WTC11 (cell line): ENCODE data around the gene TPM4. TPM values are rescaled to one million over a fixed set of nuclear protein-coding genes. Genes with fewer than 3 reads are reported as not detected.

Experiments
- ATAC-seq: fragments of 200-7000 bp; cut with Tn5 transposase; 2 replicates; pipeline ENCODE4 v1.10.0; 2021; ENCODE audit warnings: mild to moderate bottlenecking, moderate library complexity
- CTCF ChIA-PET: fragments of 300-600 bp; sonication (Branson Sonifier 250); formaldehyde crosslinking; loops from one replicate; lab custom pipeline; 2021; ENCODE audit warnings: antibody characterized with exemption; lab: Charles Lee
- POLR2A ChIA-PET: fragments of 350-600 bp; sonication (Branson Sonifier 250); formaldehyde crosslinking; loops from one replicate; lab custom pipeline; 2021; ENCODE audit warnings: antibody characterized with exemption; lab: Charles Lee
- DNase-seq: peaks from one replicate; pipeline ENCODE4 v3.0.0; 2021; ENCODE audit warnings: low spot score
- H3K27ac Mint-ChIP-seq: 2 replicates; pipeline ENCODE4 v1.8.0; 2021; ENCODE audit warnings: mixed read lengths
- H3K27me3 Mint-ChIP-seq: 2 replicates; pipeline ENCODE4 v1.8.0; 2021; ENCODE audit warnings: low read depth, mild to moderate bottlenecking, moderate library complexity, mixed read lengths
- H3K36me3 Mint-ChIP-seq: 2 replicates; pipeline ENCODE4 v1.8.0; 2021; ENCODE audit warnings: mixed read lengths
- H3K4me1 Mint-ChIP-seq: 2 replicates; pipeline ENCODE4 v1.8.0; 2022; ENCODE audit warnings: mixed read lengths
- H3K4me3 Mint-ChIP-seq: 2 replicates; pipeline ENCODE4 v1.8.0; 2021; ENCODE audit warnings: mild to moderate bottlenecking, moderate library complexity, mixed read lengths
- H3K9me3 Mint-ChIP-seq: 2 replicates; pipeline ENCODE4 v1.8.0; 2021; ENCODE audit warnings: mixed read lengths
- CDX4 ChIP-seq: fragments of 250-450 bp; sonication (Bioruptor Pico); IDR thresholded peaks from 2 replicates; pipeline ENCODE4 v1.9.0; 2021; ENCODE audit warnings: moderate library complexity, mild to moderate bottlenecking, inconsistent platforms, borderline replicate concordance
- CREB1 ChIP-seq: sonication (generic); formaldehyde crosslinking; IDR thresholded peaks from 2 replicates; pipeline ENCODE4 v1.8.0; 2023; ENCODE audit warnings: mild to moderate bottlenecking, missing genetic modification reagents
- ESRRA ChIP-seq: sonication (generic); formaldehyde crosslinking; IDR thresholded peaks from 2 replicates; pipeline ENCODE4 v1.8.1; 2022; ENCODE audit warnings: mild to moderate bottlenecking, missing genetic modification reagents, borderline replicate concordance
- FOXK1 ChIP-seq: sonication (generic); formaldehyde crosslinking; IDR thresholded peaks from 2 replicates; pipeline ENCODE4 v1.8.0; 2022; ENCODE audit warnings: mild to moderate bottlenecking, moderate library complexity, missing genetic modification reagents
- FOXP1 ChIP-seq: sonication (generic); formaldehyde crosslinking; IDR thresholded peaks from 2 replicates; pipeline ENCODE4 v1.8.0; 2022; ENCODE audit warnings: missing genetic modification reagents, mild to moderate bottlenecking, moderate library complexity, borderline replicate concordance
- FOXP4 ChIP-seq: sonication (generic); formaldehyde crosslinking; IDR thresholded peaks from 2 replicates; pipeline ENCODE4 v1.8.0; 2022; ENCODE audit warnings: mild to moderate bottlenecking, missing genetic modification reagents
- GABPB1 ChIP-seq: sonication (generic); formaldehyde crosslinking; IDR thresholded peaks from 2 replicates; pipeline ENCODE4 v1.8.1; 2023; ENCODE audit warnings: mild to moderate bottlenecking, missing genetic modification reagents
- GRHL2 ChIP-seq: fragments of 250-450 bp; sonication (Bioruptor Pico); IDR thresholded peaks from 2 replicates; pipeline ENCODE4 v1.8.0; 2022; ENCODE audit warnings: mild to moderate bottlenecking, moderate library complexity; ENCODE audit not compliant: insufficient replicate concordance, severe bottlenecking
- GTF2I ChIP-seq: fragments of 250-450 bp; sonication (Bioruptor Pico); conservative IDR thresholded peaks from 2 replicates; pipeline ENCODE4 v1.4.0; 2021; ENCODE audit warnings: mild to moderate bottlenecking
- MXD4 ChIP-seq: fragments of 250-450 bp; sonication (Bioruptor Pico); IDR thresholded peaks from 2 replicates; pipeline ENCODE4 v1.8.0; 2021; ENCODE audit warnings: mild to moderate bottlenecking, moderate library complexity, borderline replicate concordance
- NFATC4 ChIP-seq: fragments of 250-450 bp; sonication (Bioruptor Pico); IDR thresholded peaks from 2 replicates; pipeline ENCODE4 v1.9.0; 2021; ENCODE audit warnings: mild to moderate bottlenecking
- NFE2L1 ChIP-seq: sonication (generic); formaldehyde crosslinking; IDR thresholded peaks from 2 replicates; pipeline ENCODE4 v1.8.1; 2023; ENCODE audit warnings: missing genetic modification reagents
- PREB ChIP-seq: sonication (generic); formaldehyde crosslinking; IDR thresholded peaks from 2 replicates; pipeline ENCODE4 v1.8.1; 2022; ENCODE audit warnings: mild to moderate bottlenecking, missing genetic modification reagents, moderate library complexity, borderline replicate concordance
- ZBTB21 ChIP-seq: sonication (generic); formaldehyde crosslinking; IDR thresholded peaks from 2 replicates; pipeline ENCODE4 v1.8.1; 2023; ENCODE audit warnings: mild to moderate bottlenecking, missing genetic modification reagents, borderline replicate concordance
- ZNF263 ChIP-seq: sonication (generic); formaldehyde crosslinking; IDR thresholded peaks from 2 replicates; pipeline ENCODE4 v1.8.1; 2022; ENCODE audit warnings: low read depth, mild to moderate bottlenecking, moderate library complexity, missing genetic modification reagents
- ZNF423 ChIP-seq: fragments of 250-450 bp; sonication (Bioruptor Pico); IDR thresholded peaks from 2 replicates; pipeline ENCODE4 v2.1.2; 2022; ENCODE audit warnings: mild to moderate bottlenecking, moderate library complexity
- ZNF671 ChIP-seq: fragments of 250-450 bp; sonication (Bioruptor Pico); IDR thresholded peaks from 2 replicates; pipeline ENCODE4 v1.8.0; 2021; ENCODE audit warnings: mild to moderate bottlenecking
- total RNA-seq: library from RNA; stranded (reverse); gene quantifications from 3 replicates; pipeline ENCODE4 v1.2.3, GENCODE V29; 2021
- TF ChIP-seq, protein P1 (sequence below): sonication (generic); formaldehyde crosslinking; IDR thresholded peaks from 2 replicates; pipeline ENCODE4 v1.8.0; 2022; ENCODE audit warnings: mild to moderate bottlenecking, missing genetic modification reagents
- TF ChIP-seq, protein P2 (sequence below): sonication (generic); formaldehyde crosslinking; conservative IDR thresholded peaks from 2 replicates; pipeline ENCODE4 v1.8.1; 2022; ENCODE audit warnings: mild to moderate bottlenecking, missing genetic modification reagents
- TF ChIP-seq, protein P3 (sequence below): sonication (generic); formaldehyde crosslinking; IDR thresholded peaks from 2 replicates; pipeline ENCODE4 v1.8.0; 2022; ENCODE audit warnings: mild to moderate bottlenecking, missing genetic modification reagents

The TPM4 gene
- total RNA-seq, 1 experiment from 2014 or later = 302 TPM

GRCh38 chr19:16052353-16052752 lies 23.9 kb upstream of the TPM4 start (continued):
- TF ChIP-seq, protein P1, sequence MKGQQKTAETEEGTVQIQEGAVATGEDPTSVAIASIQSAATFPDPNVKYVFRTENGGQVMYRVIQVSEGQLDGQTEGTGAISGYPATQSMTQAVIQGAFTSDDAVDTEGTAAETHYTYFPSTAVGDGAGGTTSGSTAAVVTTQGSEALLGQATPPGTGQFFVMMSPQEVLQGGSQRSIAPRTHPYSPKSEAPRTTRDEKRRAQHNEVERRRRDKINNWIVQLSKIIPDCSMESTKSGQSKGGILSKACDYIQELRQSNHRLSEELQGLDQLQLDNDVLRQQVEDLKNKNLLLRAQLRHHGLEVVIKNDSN (CRISPR knock-in tag) = no peak
- TF ChIP-seq ZNF263 (CRISPR knock-in tag) = no peak

DNA sequence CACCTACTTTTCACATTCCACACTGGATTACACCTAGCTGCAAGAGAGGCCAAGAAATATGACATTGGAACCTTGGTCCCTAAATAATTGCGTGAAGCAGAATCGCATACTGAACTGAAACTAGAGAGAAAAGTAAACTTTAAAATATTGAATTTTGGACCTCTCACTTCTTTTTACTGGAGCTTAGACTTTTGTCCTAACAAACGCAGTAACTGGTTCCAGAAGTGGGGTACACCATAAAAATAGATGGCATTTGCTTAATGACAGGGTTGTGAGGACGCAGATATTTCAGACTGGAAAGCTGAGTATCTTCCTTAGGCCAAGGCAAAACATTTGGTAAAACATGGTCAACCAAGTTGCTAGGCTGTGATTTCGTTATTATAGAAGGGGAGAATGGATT lies 19.2 kb upstream of the TPM4 start:
- peaks cover 48% of the 10 kb centered on the region for H3K9me3 Mint-ChIP-seq
- TF ChIP-seq GTF2I (CRISPR knock-in tag) = no peak
- TF ChIP-seq PREB = no peak
- TF ChIP-seq FOXK1 (CRISPR knock-in tag) = no peak
- no peak for TF ChIP-seq CDX4
- TF ChIP-seq ZBTB21 (CRISPR knock-in tag) = no peak
- TF ChIP-seq NFATC4 (CRISPR knock-in tag) = no peak
- TF ChIP-seq, protein P2, sequence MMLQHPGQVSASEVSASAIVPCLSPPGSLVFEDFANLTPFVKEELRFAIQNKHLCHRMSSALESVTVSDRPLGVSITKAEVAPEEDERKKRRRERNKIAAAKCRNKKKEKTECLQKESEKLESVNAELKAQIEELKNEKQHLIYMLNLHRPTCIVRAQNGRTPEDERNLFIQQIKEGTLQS (CRISPR knock-in tag) = no peak
- TF ChIP-seq GABPB1 = no peak
- no peak for TF ChIP-seq ESRRA (CRISPR knock-in tag)
- no peak for TF ChIP-seq FOXP4 (CRISPR knock-in tag)
- no peak for TF ChIP-seq FOXP1 (CRISPR knock-in tag)
- TF ChIP-seq, all 79 proteins: peak for 0
- Mint-ChIP-seq H3K27me3 (peaks cover 18% of the 10 kb centered on the region), H3K4me3 (no peak overlapping the region), H3K36me3 (peaks cover 14% of the 10 kb centered on the region), H3K4me1 (no peaks in the 10 kb centered on the region), H3K27ac (no peak overlapping the region)
- ChIA-PET POLR2A (no interaction called here), CTCF (no interaction called here)
- no peak for ATAC-seq
- no peak for DNase-seq

GRCh38 chr19:16060294-16060693 lies 16.0 kb upstream of the TPM4 start:
- Mint-ChIP-seq H3K4me3 (no peak overlapping the region), H3K9me3 (peaks cover 30% of the 10 kb centered on the region), H3K27me3 (peaks cover 11% of the 10 kb centered on the region), H3K4me1 (peaks cover 3% of the 10 kb centered on the region), H3K27ac (no peak overlapping the region), H3K36me3 (peaks cover 14% of the 10 kb centered on the region)
- POLR2A ChIA-PET = no interaction called here
- DNase-seq = no peak
- ATAC-seq = no peak
- CTCF ChIA-PET = interaction anchor here (0.6 to 6.1 kb wide), 3 partner anchors 14 to 122 kb away, joined by 3 to 100 read pairs (median 4); partner anchors contain the start of gene TPM4
- TF ChIP-seq GRHL2 (CRISPR knock-in tag) = no peak
- TF ChIP-seq CREB1 (CRISPR knock-in tag) = no peak
- TF ChIP-seq NFE2L1 (CRISPR knock-in tag) = no peak
- no peak for TF ChIP-seq ZNF671
- no peak for TF ChIP-seq ZNF423
- TF ChIP-seq, protein P2 (CRISPR knock-in tag) = no peak
- TF ChIP-seq MXD4 (CRISPR knock-in tag) = no peak
- TF ChIP-seq, protein P3, sequence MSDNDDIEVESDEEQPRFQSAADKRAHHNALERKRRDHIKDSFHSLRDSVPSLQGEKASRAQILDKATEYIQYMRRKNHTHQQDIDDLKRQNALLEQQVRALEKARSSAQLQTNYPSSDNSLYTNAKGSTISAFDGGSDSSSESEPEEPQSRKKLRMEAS (CRISPR knock-in tag) = no peak
